GM13977 (cell line): Measurements from ENCODE around the gene TTBK2.
"Not testable (repeated sequence)": the region's sequence is repeated elsewhere in the genome, so short reads cannot be mapped to it uniquely, and the experiment has no call there.

ENCODE experiments used
- DNase-seq: peaks from one replicate; pipeline ENCODE4 v3.0.0; 2012; ENCODE audit warnings: low spot score
- in situ Hi-C: fragments of 300-500 bp; cut with MboI; formaldehyde crosslinking; loops from one replicate; pipeline ENCODE4 v1.12.0; 2022; ENCODE audit warnings: low sequenced_read_pairs, low pct_unique_long_range_greater_than_20kb, mixed read lengths, inconsistent platforms; ENCODE audit not compliant: unreplicated experiment
- TF ChIP-seq, protein P1 (sequence below): IDR thresholded peaks from 2 replicates; pipeline ENCODE4 v1.5.1; 2012; ENCODE audit warnings: mild to moderate bottlenecking, control low read depth; ENCODE audit not compliant: insufficient read depth; ENCODE audit errors: extremely low read depth, missing control alignments

Gene TTBK2

DNA sequence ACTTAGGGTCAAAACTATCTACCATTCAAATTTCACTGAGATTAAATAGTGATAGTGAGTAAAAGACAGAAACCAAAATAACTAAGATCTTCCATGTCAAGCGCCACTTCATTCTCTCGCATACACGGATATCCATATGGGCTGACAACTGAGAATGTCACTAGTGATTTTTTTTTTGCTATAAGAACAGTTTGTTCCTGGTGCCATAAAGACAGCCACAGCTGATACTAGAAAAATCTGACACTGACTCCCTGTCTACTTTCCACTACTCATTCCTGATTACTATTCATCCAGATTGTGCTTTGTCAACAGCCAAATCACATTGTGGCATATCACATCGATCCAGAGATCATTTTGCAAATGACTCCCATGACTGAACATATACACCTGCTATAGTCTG lies 137.9 kb downstream of the TTBK2 start:
- in situ Hi-C loops: no loop called here
- TF ChIP-seq, protein P1, sequence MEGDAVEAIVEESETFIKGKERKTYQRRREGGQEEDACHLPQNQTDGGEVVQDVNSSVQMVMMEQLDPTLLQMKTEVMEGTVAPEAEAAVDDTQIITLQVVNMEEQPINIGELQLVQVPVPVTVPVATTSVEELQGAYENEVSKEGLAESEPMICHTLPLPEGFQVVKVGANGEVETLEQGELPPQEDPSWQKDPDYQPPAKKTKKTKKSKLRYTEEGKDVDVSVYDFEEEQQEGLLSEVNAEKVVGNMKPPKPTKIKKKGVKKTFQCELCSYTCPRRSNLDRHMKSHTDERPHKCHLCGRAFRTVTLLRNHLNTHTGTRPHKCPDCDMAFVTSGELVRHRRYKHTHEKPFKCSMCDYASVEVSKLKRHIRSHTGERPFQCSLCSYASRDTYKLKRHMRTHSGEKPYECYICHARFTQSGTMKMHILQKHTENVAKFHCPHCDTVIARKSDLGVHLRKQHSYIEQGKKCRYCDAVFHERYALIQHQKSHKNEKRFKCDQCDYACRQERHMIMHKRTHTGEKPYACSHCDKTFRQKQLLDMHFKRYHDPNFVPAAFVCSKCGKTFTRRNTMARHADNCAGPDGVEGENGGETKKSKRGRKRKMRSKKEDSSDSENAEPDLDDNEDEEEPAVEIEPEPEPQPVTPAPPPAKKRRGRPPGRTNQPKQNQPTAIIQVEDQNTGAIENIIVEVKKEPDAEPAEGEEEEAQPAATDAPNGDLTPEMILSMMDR: no peak
- no peak for DNase-seq

DNA sequence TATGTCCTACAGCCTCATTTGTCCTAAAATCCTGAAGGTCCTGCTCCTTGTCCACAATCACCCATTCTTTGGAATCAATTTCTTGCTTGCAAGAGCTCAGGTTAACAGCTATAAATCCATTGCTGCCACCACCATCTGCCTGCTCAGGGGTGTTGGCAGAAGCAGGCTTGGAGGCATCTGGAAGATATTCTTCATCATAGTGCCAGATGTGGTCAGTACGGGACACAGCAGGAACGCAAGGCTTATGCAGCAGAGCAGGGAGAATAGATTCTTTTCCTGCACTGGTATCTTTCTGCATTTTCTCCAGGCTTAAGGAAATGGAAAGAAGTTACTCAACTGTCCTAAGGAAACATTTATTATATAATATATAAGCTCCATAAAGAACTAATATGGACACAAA lies 145.2 kb downstream of the TTBK2 start:
- TF ChIP-seq, protein P1: no peak
- no peak for DNase-seq
- in situ Hi-C loops: no loop called here

DNA sequence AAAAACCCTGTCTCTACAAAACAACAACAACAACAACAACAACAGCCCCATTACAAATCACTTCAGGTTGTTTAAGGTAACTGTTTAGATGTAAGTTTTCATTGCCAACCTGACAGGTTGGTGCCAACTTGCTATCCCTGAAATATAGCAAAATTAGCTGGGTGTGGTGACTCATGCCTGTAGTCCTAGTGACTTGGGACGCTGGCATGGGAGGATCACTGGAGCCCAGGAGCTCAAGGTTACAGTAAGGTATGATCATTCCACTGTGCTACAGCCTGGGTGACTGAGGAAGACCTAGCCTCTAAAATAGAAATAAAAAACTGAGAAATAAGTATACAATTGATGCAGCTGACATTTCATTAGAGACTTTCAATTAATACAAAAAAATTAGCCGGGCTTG lies 147.7 kb downstream of the TTBK2 start:
- DNase-seq: no peak
- in situ Hi-C loops: no loop called here
- TF ChIP-seq, protein P1: no peak

DNA sequence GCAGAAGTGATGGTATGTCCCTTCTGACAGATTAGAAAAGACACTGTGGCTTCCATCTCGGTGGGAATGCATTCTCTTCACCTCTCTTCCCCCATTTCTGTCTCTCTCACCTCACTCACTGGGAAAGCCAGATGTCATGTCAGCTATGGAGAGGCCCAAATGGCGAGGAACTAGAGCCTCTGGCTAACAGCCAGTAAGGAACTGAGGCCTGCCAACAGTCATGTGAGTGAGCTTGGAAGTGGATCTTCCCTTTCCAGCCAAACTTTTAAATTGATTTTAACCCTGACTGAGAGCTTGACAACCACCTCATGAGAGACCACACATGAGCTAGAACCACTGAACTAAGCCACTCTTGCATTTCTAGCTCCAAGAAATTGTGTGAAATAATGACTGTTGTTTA lies 148.4 kb downstream of the TTBK2 start:
- TF ChIP-seq, protein P1: no peak
- no peak for DNase-seq
- in situ Hi-C loops: no loop called here

DNA sequence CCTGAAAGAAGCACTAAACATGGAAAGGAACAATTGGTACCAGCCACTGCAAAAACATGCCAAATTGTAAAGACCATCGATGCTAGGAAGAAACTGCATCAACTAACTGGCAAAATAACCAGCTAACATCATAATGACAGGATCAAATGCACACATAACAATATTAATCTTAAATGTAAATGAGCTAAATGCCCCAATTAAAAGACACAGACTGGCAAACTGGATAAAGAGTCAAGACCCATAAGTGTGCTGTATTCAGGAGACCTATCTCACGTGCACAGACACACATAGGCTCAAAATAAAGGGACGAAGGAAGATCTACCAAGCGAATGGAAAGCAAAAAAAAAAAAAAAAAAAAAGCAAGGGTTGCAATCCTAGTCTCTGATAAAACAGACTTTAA lies 154.5 kb downstream of the TTBK2 start:
- in situ Hi-C loops, DNase-seq: not testable (repeated sequence)

DNA sequence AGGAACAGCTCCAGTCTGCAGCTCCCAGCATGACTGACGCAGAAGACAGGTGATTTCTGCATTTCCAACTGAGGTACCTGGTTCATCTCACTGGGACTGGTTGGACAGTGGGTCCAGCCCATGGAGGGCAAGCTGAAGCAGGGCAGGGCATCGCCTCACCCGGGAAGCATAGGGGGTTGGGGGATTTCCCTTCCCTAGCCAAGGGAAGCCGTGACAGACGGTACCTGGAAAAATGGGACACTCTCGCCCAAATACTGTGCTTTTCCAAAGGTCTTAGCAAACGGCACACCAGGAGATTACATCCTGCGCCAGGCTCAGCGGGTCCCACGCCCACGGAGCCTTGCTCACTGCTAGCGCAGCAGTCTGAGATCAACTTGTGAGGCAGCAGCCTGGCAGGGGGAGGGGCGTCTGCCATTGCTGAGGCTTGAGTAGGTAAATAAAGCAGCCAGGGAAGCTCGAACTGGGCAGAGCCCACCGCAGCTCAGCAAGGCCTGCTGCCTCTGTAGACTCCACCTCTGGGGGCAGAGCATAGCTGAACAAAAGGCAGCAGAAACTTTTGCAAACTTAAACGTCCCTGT lies 156.3 kb downstream of the TTBK2 start:
- not testable (repeated sequence) for DNase-seq

DNA sequence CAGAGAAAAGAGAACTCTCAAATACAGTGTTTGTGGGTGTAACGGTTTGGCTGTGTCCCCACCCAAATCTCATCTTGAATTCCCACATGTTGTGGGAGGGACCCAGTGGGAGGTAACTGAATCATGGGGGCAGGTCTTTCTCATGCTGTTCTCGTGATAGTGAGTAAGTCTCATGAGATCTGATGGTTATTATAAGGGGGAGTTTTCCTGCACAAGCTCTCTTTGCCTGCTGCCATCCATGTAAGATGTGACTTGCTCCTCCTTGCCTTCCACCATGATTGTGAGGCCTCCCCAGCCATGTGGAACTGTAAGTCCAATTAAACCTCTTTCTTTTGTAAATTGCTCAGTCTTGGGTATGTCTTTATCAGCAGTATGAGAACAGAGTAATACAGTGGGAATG lies 158.8 kb downstream of the TTBK2 start:
- in situ Hi-C loops, DNase-seq: not testable (repeated sequence)

More for the DNA sequence above, 156.3 kb downstream of the TTBK2 start:
- in situ Hi-C loops: not testable (repeated sequence)

DNA sequence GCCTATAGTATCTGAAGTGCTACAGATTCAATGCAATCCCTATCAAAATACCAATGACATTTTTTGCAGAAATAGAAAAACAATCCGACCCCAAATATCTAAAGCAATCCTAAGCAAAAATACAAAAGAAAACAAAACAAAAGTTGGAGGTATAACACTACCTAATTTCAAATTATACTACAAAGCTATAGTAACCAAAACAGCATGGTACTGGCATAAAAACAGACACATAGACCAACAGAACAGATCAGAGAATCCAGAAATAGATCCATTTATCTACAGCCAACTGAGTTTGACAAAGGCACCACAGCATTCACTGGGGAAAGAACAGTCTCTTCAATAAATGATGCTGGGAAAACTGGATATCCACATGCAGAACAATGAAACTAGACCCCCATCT lies 159.8 kb downstream of the TTBK2 start:
- in situ Hi-C loops: no loop called here
- DNase-seq: no peak
- TF ChIP-seq, protein P1: no peak

DNA sequence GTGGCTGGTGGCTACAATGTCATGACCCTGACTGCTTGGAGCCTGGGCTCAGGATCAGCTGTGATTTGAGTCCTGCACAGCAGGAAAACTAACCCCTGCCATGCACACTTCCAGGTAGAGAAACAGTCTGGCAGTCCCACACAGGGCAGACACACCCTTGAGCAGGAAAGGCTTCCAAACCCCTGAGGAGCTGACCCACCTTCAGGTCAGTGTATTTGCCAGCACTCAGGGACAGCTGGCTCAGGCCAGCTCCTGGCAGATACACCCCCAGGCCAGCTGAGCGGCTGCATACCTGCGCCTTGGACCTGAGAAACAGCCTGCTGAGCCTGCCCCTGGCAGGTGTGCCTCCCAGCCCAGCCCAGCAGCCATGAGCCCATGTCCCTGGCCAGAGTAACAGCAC lies 161.5 kb downstream of the TTBK2 start:
- TF ChIP-seq, protein P1: no peak
- in situ Hi-C loops: no loop called here
- DNase-seq: no peak
